Endothelial cell of umbilical vein (primary cell): Measurements from ENCODE around the gene SPIRE1.

Source experiments
- CTCF ChIP-seq, 2 donors: IDR thresholded peaks; 1 replicate in 1 of 2; 2 replicates in 1 of 2; pipeline ENCODE4 v1.5.1; 2011; ENCODE audit warnings: low read length in 2 of 2, mild to moderate bottlenecking in 2 of 2, moderate library complexity in 2 of 2, control low read depth in 1 of 2, inconsistent platforms in 1 of 2, low read depth in 1 of 2; ENCODE audit not compliant: insufficient read depth in 1 of 2; ENCODE audit errors: extremely low read depth in 1 of 2
- MYC ChIP-seq: IDR thresholded peaks from one replicate; pipeline ENCODE4 v1.6.1; 2011; ENCODE audit warnings: mild to moderate bottlenecking, low read depth, low read length

- TF ChIP-seq CTCF (IDR thresholded peaks at IDR 0.05; ENCODE audit: extremely low read depth in 1 of 2, insufficient read depth in 1 of 2, low read depth in 1 of 2, low read length in 2 of 2): no peak
- TF ChIP-seq MYC: no peak
These were observed 180.3 kb downstream of the SPIRE1 start for GRCh38 chr18:12477606-12478005.
